Measurements from ENCODE around the gene MET.

- no peak for TF ChIP-seq CTCF (tag by site-specific recombination; IDR thresholded peaks at IDR 0.05)
- no peak for TF ChIP-seq ZNF18 (tag by site-specific recombination; IDR thresholded peaks at IDR 0.05)
- TF ChIP-seq ATF2 (tag by site-specific recombination; IDR thresholded peaks at IDR 0.05; ENCODE audit: low read depth) = no peak
- no peak for TF ChIP-seq ZFP37 (tag by site-specific recombination; IDR thresholded peaks at IDR 0.05)
- TF ChIP-seq SETDB1 (IDR thresholded peaks at IDR 0.05; ENCODE audit: insufficient read length, low read length) = no peak
- TF ChIP-seq ZNF10 (tag by site-specific recombination; IDR thresholded peaks at IDR 0.05) = no peak
- no peak for TF ChIP-seq ZBTB17 (tag by site-specific recombination; IDR thresholded peaks at IDR 0.05)
- no peak for TF ChIP-seq ZSCAN5A (tag by site-specific recombination; IDR thresholded peaks at IDR 0.05)
- TF ChIP-seq ZNF692 (tag by site-specific recombination; IDR thresholded peaks at IDR 0.05) = no peak
- no peak for TF ChIP-seq ZNF274 (IDR thresholded peaks at IDR 0.05; ENCODE audit: low read length)
- no peak for TF ChIP-seq ZNF274 (tag by site-specific recombination; IDR thresholded peaks at IDR 0.05; ENCODE audit: borderline replicate concordance)
- TF ChIP-seq ZNF121 (tag by site-specific recombination; IDR thresholded peaks at IDR 0.05) = no peak
- no peak for TF ChIP-seq ZNF521 (tag by site-specific recombination; IDR thresholded peaks at IDR 0.05)
- TF ChIP-seq KLF1 (tag by site-specific recombination; IDR thresholded peaks at IDR 0.05) = no peak
- no peak for TF ChIP-seq ZNF175 (tag by site-specific recombination; IDR thresholded peaks at IDR 0.05)
These were observed 36.9 kb downstream of the MET start for GRCh38 chr7:116708861-116709260.

All from HEK293 (cell line).